ENCODE results near the gene SNTG2. TPM values are rescaled to one million over a fixed set of nuclear protein-coding genes. Genes with fewer than 3 reads are reported as not detected.

Gene SNTG2
- total RNA-seq, 2 donors from 2014 or later = 1.2 to 2.0 TPM

GRCh38 chr2:925309-925708 is 25.3 kb upstream of the SNTG2 start:
- DNase-seq = no peak
- intact Hi-C loops (cut with DNase I, micrococcal nuclease) = no loop called here
- no peak for ATAC-seq

GRCh38 chr2:925711-926110 is 24.9 kb upstream of the SNTG2 start:
- no peak for ATAC-seq
- no peak for DNase-seq
- intact Hi-C loops (cut with DNase I, micrococcal nuclease) = no loop called here

GRCh38 chr2:926259-926793 is 24.3 kb upstream of the SNTG2 start:
- intact Hi-C loops (cut with DNase I, micrococcal nuclease) = no loop called here
- DNase-seq (no peak), ATAC-seq (no peak)

- DNase-seq (no peak), ATAC-seq (no peak)
- intact Hi-C loops (cut with DNase I, micrococcal nuclease) = no loop called here
These were observed 23.8 kb upstream of the SNTG2 start for GRCh38 chr2:926896-927295.

GRCh38 chr2:929011-929735 is 21.5 kb upstream of the SNTG2 start:
- no peak for DNase-seq
- intact Hi-C loops (cut with DNase I, micrococcal nuclease) = no loop called here
- ATAC-seq = no peak

- DNase-seq (no peak), ATAC-seq (peak; percentile 70)
- intact Hi-C loops (cut with DNase I, micrococcal nuclease) = no loop called here
These were observed 20.7 kb upstream of the SNTG2 start for GRCh38 chr2:929925-930324.

GRCh38 chr2:930935-931334 is 19.7 kb upstream of the SNTG2 start:
- ATAC-seq (peak; percentile 90), DNase-seq (no peak)
- intact Hi-C loops (cut with DNase I, micrococcal nuclease) = no loop called here

GRCh38 chr2:932320-933115 is 18.1 kb upstream of the SNTG2 start:
- intact Hi-C loops (cut with DNase I, micrococcal nuclease) = no loop called here
- ATAC-seq (no peak), DNase-seq (no peak)

- DNase-seq = no peak
- no peak for ATAC-seq
- intact Hi-C loops (cut with DNase I, micrococcal nuclease) = no loop called here
These were observed 16.8 kb upstream of the SNTG2 start for GRCh38 chr2:933734-934295.

GRCh38 chr2:937530-937929 is 13.1 kb upstream of the SNTG2 start:
- intact Hi-C loops (cut with DNase I, micrococcal nuclease) = no loop called here
- DNase-seq (no peak), ATAC-seq (no peak)

- intact Hi-C loops (cut with DNase I, micrococcal nuclease) = no loop called here
- no peak for DNase-seq
- ATAC-seq = no peak
These were observed 12.3 kb upstream of the SNTG2 start for GRCh38 chr2:938181-939005.

- ATAC-seq = no peak
- no peak for DNase-seq
- intact Hi-C loops (cut with DNase I, micrococcal nuclease) = no loop called here
These were observed 10.6 kb upstream of the SNTG2 start for GRCh38 chr2:939936-940601.

GRCh38 chr2:941871-942270 is 8.8 kb upstream of the SNTG2 start:
- DNase-seq (no peak), ATAC-seq (no peak)
- intact Hi-C loops (cut with DNase I, micrococcal nuclease) = no loop called here

- intact Hi-C loops (cut with DNase I, micrococcal nuclease) = no loop called here
- DNase-seq = no peak
- ATAC-seq = no peak
These were observed 7.7 kb upstream of the SNTG2 start for GRCh38 chr2:942775-943460.

GRCh38 chr2:943461-943797 is 7.2 kb upstream of the SNTG2 start:
- intact Hi-C loops (cut with DNase I, micrococcal nuclease) = no loop called here
- ATAC-seq (no peak), DNase-seq (no peak)

GRCh38 chr2:943821-944220 is 6.8 kb upstream of the SNTG2 start:
- DNase-seq (no peak), ATAC-seq (no peak)
- intact Hi-C loops (cut with DNase I, micrococcal nuclease) = no loop called here

GRCh38 chr2:944693-945092 is 6.0 kb upstream of the SNTG2 start:
- intact Hi-C loops (cut with DNase I, micrococcal nuclease) = no loop called here
- ATAC-seq = no peak
- DNase-seq = no peak

GRCh38 chr2:945104-945503 is 5.5 kb upstream of the SNTG2 start:
- no peak for ATAC-seq

More at GRCh38 chr2:945104-945503, 5.5 kb upstream of the SNTG2 start:
- DNase-seq = no peak
- intact Hi-C loops (cut with DNase I, micrococcal nuclease) = no loop called here
